AG09319 (cell line): ENCODE results near the gene SUV39H1.
"Not testable (repeated sequence)": the region's sequence is repeated elsewhere in the genome, so short reads cannot be mapped to it uniquely, and the experiment has no call there.

Experiments
- DNase-seq: peaks from one replicate; pipeline ENCODE4 v3.0.0-alpha.2; 2010; ENCODE audit warnings: low read depth; ENCODE audit errors: extremely low read depth
- TF ChIP-seq, protein P1 (sequence below): IDR thresholded peaks from 2 replicates; pipeline ENCODE4 v1.5.1; 2011; ENCODE audit warnings: low read depth, mild to moderate bottlenecking, inconsistent platforms, low read length, moderate library complexity

The SUV39H1 gene

DNA sequence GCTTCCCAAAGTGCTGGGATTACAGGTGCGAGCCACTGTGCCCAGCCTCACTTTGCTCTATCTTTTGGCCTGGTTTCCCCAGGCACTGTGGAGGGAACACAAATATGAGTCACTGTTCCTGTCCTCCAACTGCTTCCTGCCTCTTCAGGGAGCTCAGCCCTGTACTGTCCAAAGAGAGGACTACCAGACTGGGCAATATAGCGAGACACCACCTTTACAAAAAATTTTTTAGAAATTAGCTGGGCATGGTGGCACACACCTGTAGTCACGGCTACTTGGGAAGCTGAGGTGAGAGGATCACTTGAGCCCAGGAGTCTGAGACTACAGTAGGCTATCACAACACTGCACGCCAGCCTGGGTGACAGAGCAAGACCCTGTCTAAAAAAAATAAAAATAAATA lies 29.9 kb upstream of the SUV39H1 start:
- TF ChIP-seq, protein P1, sequence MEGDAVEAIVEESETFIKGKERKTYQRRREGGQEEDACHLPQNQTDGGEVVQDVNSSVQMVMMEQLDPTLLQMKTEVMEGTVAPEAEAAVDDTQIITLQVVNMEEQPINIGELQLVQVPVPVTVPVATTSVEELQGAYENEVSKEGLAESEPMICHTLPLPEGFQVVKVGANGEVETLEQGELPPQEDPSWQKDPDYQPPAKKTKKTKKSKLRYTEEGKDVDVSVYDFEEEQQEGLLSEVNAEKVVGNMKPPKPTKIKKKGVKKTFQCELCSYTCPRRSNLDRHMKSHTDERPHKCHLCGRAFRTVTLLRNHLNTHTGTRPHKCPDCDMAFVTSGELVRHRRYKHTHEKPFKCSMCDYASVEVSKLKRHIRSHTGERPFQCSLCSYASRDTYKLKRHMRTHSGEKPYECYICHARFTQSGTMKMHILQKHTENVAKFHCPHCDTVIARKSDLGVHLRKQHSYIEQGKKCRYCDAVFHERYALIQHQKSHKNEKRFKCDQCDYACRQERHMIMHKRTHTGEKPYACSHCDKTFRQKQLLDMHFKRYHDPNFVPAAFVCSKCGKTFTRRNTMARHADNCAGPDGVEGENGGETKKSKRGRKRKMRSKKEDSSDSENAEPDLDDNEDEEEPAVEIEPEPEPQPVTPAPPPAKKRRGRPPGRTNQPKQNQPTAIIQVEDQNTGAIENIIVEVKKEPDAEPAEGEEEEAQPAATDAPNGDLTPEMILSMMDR: no peak
- no peak for DNase-seq

GRCh38 chrX:48667509-48667908 lies 29.0 kb upstream of the SUV39H1 start:
- no peak for DNase-seq

GRCh38 chrX:48668187-48668586 lies 28.3 kb upstream of the SUV39H1 start:
- DNase-seq: not testable (repeated sequence)

More at GRCh38 chrX:48667509-48667908, 29.0 kb upstream of the SUV39H1 start:
- TF ChIP-seq, protein P1: no peak

GRCh38 chrX:48676106-48676892 lies 20.2 kb upstream of the SUV39H1 start:
- TF ChIP-seq, protein P1: no peak

GRCh38 chrX:48676893-48677270 lies 19.7 kb upstream of the SUV39H1 start:
- TF ChIP-seq, protein P1: no peak
- no peak for DNase-seq

More at GRCh38 chrX:48676106-48676892, 20.2 kb upstream of the SUV39H1 start:
- DNase-seq: peak; percentile 54

DNA sequence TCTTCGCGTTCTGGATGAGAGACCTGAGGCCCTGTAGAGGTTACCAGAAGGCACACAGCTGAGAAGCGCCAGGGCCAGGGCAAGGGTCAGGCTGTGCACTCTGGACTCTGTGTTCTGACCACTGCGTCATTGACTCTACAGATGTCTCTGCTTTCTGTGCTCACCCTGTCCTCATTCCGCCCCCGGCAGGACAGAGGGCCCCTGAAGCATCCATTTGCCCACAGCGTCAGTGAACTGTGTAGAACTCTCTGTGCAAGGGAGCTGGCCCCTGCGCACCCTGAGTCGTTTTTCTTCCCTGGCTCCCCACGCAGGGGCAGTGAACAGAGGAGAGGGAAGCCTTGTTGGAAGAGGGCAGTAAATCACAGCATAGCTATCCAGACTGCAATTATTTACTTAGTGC lies 19.0 kb upstream of the SUV39H1 start:
- TF ChIP-seq, protein P1: no peak
- DNase-seq: no peak

GRCh38 chrX:48680467-48680866 lies 16.1 kb upstream of the SUV39H1 start:
- DNase-seq: not testable (repeated sequence)

- DNase-seq: not testable (repeated sequence)
Measured at GRCh38 chrX:48680925-48681324, 15.6 kb upstream of the SUV39H1 start.

GRCh38 chrX:48681539-48682183 lies 14.9 kb upstream of the SUV39H1 start:
- no peak for DNase-seq
- TF ChIP-seq, protein P1: no peak

GRCh38 chrX:48682795-48683194 lies 13.7 kb upstream of the SUV39H1 start:
- DNase-seq: not testable (repeated sequence)
